Memory B cell (primary cell): ENCODE data around the gene TNFSF10.
"Not testable (repeated sequence)": the region's sequence is repeated elsewhere in the genome, so short reads cannot be mapped to it uniquely, and the experiment has no call there.

Experiments used
- ATAC-seq: fragments of 150-1000 bp; cut with Tn5 transposase; 2 replicates; pipeline ENCODE4 v1.10.0; 2021; ENCODE audit warnings: low read depth, mild to moderate bottlenecking, moderate library complexity
- DNase-seq, 2 donors: peaks; one replicate each; pipeline ENCODE4 v3.0.0; 2022; ENCODE audit warnings: low spot score in 2 of 2
- H3K27ac Mint-ChIP-seq: one replicate; pipeline ENCODE4 v1.8.0; 2022; ENCODE audit warnings: mild to moderate bottlenecking, moderate library complexity, mixed read lengths
- H3K27me3 Mint-ChIP-seq: one replicate; pipeline ENCODE4 v1.8.0; 2022; ENCODE audit warnings: mixed read lengths
- H3K36me3 Mint-ChIP-seq: one replicate; pipeline ENCODE4 v1.8.0; 2022; ENCODE audit warnings: mild to moderate bottlenecking, mixed read lengths
- H3K4me1 Mint-ChIP-seq: one replicate; pipeline ENCODE4 v1.8.0; 2022; ENCODE audit warnings: mixed read lengths
- H3K4me3 Mint-ChIP-seq: one replicate; pipeline ENCODE4 v1.8.0; 2022; ENCODE audit warnings: mild to moderate bottlenecking, moderate library complexity, mixed read lengths
- H3K9me3 Mint-ChIP-seq: one replicate; pipeline ENCODE4 v1.8.0; 2022; ENCODE audit warnings: mixed read lengths

Gene TNFSF10

DNA sequence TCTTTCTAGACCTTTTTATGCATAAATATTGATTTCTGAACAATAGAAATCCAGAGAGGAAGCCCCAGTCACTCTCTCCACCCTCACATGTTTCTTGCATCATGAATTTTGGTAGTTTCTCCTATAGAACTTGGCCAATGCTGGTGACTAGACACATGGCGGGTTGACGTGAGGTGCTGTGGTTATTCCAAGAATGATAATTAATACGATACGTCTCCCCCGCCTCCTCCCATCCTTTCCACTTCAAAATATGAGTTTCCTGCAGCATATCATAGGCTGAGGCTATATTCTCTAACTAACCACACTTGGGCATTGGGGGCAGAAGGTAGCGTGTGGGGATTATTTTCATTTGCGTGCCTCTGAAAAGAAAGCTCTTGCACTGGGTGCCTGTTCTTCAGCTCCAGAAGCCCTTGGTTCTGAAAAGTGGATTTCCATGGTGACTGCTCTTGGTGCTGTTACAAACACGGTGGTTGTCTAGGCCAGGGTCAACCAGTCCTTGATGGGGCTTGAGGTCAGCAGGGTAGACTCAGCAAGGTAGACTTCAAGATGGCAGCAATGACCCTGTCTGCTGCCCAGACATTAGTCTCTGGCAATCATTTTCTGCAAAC lies 5.3 kb downstream of the TNFSF10 start:
- ATAC-seq, result no peak
- H3K36me3 Mint-ChIP-seq, result peaks cover 26% of the 10 kb centered on the region
- no peaks in the 10 kb centered on the region for H3K27me3 Mint-ChIP-seq
- peaks cover 49% of the 10 kb centered on the region for H3K4me1 Mint-ChIP-seq
- H3K9me3 Mint-ChIP-seq, result no peaks in the 10 kb centered on the region
- no peak overlapping the region for H3K4me3 Mint-ChIP-seq
- no peak for DNase-seq
- no peak overlapping the region for H3K27ac Mint-ChIP-seq

DNA sequence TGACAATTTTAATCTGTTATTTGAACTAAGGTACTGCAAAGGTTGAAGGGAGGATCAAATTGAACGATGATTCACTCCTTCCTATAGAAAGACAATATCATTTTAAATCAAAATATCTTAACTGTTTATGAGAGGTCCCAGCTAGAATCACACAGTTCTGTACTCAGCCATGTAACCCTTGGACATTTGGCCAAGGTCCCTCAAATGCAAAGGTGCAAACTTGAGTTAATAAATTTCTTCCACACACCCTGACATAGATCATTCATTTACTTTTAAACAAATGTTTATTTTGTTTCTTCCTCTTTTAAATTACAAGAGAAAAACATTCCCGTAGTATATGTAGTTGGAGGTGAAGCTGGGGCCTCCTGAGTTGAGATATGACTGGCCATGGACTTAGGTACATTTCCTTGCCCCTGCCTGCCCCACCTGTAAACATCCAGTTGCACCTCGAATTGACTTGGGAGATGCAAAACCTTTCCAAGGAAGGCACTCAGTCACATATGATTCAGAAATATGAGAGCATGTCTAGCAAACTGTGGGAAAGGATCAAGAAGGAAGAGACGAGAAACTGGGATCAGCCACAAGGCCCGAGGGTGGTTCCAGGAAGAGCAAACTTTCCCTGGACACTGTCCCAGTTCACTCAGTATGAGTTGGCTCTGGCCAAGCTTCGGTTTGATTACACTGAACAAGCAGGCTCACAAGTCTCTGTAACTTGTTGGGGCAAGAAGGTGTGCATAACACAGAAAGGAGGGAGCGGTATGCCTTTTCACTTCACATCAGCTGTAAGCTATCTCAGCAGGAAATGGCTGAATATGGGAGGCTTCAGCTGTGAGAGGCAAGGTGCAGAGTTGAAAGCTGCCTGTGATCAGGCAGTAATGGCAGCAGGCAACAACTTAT lies 6.7 kb downstream of the TNFSF10 start:
- H3K4me1 Mint-ChIP-seq, result peaks cover 56% of the 10 kb centered on the region
- no peaks in the 10 kb centered on the region for H3K9me3 Mint-ChIP-seq
- peaks cover 35% of the 10 kb centered on the region for H3K36me3 Mint-ChIP-seq
- peak overlapping the region; percentile 12 for H3K4me3 Mint-ChIP-seq
- H3K27ac Mint-ChIP-seq, result peak overlapping the region; percentile 54
- DNase-seq (no peak), ATAC-seq (no peak)
- H3K27me3 Mint-ChIP-seq, result no peaks in the 10 kb centered on the region

DNA sequence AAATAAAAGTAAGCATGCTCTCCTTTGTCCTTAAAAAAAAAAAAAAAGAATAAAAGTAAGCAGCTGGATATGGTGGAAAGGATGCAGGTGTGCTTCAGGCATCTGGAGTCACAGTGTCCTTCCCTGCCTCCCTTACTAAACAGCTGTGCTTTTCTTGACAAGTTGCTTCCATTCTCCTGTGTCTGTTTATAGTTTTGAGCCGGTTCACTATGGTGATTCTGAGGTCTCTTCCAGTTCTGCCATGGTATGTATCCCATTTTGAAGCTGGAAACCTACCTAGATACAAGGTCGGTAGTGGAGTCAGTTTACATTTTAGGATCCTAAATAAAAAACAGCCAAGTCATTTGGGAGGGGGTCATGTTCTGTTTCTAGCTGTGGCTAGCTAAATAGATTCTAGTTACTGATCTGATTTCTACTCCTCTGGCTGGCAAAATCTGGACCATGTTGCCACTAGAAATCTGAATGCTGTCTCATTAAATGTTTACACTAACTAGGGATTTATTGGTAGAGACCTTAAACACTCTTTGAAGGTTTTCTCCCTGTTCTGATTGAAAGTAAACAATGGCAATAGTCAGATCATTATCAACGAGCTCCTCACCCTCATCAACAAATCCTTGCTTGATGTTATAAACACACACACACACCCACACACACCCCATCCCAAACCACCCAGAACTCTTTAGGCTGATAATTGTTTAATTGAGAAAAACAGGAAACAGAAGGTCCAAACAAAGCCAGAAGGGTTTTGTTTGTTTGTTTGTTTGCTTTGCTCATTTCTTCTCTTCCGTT lies 7.9 kb downstream of the TNFSF10 start:
- no peaks in the 10 kb centered on the region for H3K27me3 Mint-ChIP-seq
- no peak for ATAC-seq
- peaks cover 47% of the 10 kb centered on the region for H3K4me1 Mint-ChIP-seq
- H3K9me3 Mint-ChIP-seq, result peaks cover 4% of the 10 kb centered on the region
- H3K27ac Mint-ChIP-seq, result peak overlapping the region; percentile 60
- H3K36me3 Mint-ChIP-seq, result peaks cover 45% of the 10 kb centered on the region
- no peak for DNase-seq
- no peak overlapping the region for H3K4me3 Mint-ChIP-seq

DNA sequence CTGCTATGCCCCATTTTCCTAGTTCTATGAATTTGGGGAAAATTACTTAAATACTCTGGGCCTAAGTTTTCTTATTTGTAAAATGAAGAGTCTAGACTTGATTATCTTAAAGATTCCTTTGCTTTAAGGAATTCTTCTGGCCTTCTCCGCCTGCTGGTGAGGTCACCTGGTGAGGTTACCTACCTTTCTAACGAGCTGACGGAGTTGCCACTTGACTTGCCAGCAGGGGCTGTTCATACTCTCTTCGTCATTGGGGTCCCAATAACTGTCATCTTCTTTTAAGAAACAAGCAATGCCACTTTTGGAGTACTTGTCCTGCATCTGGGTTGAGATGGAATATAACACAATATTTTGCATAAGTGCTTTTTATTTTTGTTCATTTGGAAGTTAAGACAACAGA lies 8.6 kb downstream of the TNFSF10 start:
- no peak overlapping the region for H3K4me3 Mint-ChIP-seq
- H3K9me3 Mint-ChIP-seq, result peaks cover 4% of the 10 kb centered on the region
- no peak for DNase-seq
- H3K4me1 Mint-ChIP-seq, result peaks cover 42% of the 10 kb centered on the region
- H3K36me3 Mint-ChIP-seq, result peaks cover 45% of the 10 kb centered on the region
- no peak for ATAC-seq
- H3K27me3 Mint-ChIP-seq, result no peaks in the 10 kb centered on the region
- H3K27ac Mint-ChIP-seq, result peak overlapping the region; percentile 76

DNA sequence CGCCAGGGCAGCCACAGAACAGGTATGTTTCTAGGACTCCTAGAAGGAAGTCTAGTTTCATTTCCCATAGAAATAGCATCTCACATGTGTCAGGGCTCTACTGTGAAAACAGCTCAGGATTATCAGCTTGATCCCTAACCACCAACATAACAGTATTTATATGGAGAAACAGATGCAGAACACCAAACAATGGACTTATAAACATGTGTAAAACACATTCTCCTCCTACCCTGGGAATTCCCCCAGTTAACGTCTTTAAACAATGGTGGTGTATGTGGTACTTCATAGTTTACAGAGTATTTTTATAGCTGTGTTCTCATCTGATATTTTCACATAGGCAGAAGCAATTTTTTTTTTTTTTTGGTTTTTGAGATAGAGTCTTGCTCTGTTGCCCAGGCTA lies 9.7 kb downstream of the TNFSF10 start:
- H3K4me3 Mint-ChIP-seq, result no peak overlapping the region
- peaks cover 4% of the 10 kb centered on the region for H3K9me3 Mint-ChIP-seq
- peaks cover 40% of the 10 kb centered on the region for H3K4me1 Mint-ChIP-seq
- H3K27me3 Mint-ChIP-seq, result no peaks in the 10 kb centered on the region
- DNase-seq (no peak), ATAC-seq (peak; percentile 34)
- H3K27ac Mint-ChIP-seq, result peak overlapping the region; percentile 76
- H3K36me3 Mint-ChIP-seq, result peaks cover 53% of the 10 kb centered on the region

DNA sequence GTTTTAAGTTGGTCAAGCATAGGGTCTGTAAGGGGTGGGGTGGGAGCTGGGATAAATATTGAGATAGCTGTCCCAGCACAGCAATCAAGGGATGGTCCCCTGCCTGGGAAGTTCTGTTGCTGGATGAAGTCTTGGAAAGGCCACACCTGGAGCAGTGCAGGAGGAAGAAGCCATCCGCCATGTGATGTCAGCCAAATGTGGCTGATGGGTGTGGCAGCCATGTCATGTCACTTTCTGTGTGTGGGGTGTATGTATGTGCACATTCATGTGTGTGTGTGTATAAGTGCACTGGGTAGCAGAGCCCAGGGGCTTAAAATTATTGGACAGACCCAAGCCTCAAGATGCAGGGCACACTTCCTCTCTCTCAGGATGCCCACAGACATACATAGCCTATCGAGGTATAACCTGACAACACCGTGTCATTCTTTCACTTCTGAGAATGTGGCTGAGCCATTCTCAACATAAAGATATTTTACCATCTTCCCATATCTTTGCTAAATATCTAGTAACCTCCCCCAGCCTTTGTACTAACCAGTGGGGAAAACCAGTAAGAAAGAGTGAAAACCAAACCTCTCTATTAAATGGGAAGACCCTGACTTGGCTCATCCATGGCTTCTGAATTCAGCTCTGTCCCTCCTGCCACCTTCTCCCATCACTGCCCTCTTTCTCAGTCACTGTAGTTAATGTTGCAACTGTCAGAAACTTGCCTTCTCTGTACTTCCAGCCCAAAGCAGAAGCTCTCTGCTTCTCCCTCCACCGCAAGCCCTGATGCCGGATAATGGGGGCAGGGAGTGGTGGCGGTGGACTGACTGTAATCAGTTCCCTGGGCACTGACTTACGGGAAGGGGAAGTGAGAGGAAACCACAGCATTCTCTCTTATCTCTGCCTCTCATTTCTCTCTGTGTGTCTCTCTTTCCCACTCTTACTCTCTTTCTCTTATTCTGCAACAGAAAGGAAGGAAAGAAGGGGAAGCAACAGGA lies 11.2 kb downstream of the TNFSF10 start:
- ATAC-seq, result peak; percentile 88
- peak overlapping the region; percentile 55 for H3K4me3 Mint-ChIP-seq
- no peaks in the 10 kb centered on the region for H3K27me3 Mint-ChIP-seq
- H3K9me3 Mint-ChIP-seq, result peaks cover 4% of the 10 kb centered on the region
- H3K4me1 Mint-ChIP-seq, result peaks cover 31% of the 10 kb centered on the region
- peak overlapping the region; percentile 10 for H3K27ac Mint-ChIP-seq
- no peak for DNase-seq
- peaks cover 55% of the 10 kb centered on the region for H3K36me3 Mint-ChIP-seq

DNA sequence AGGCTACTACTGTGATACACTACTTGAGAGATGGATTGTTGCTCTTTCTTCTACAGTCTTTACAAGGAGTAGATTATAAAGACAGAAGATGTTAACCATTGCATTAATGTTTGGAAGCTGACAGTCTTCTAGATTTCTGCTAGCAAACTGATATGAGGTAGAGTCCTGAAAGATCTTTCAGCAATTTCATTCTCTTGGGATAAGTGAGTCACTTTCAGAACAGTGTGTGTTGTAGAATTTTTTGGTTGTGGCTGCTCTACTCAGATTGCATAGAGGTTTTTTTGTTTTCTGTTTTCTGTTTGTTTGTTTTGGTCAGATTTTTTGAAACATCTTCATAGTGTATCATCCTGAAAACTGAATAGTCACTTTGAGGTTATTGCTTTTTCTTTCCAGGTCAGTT lies 17.1 kb downstream of the TNFSF10 start:
- Mint-ChIP-seq H3K27me3 (no peaks in the 10 kb centered on the region), H3K4me1 (peaks cover 4% of the 10 kb centered on the region), H3K27ac (no peak overlapping the region), H3K4me3 (no peak overlapping the region), H3K36me3 (peaks cover 39% of the 10 kb centered on the region), H3K9me3 (peaks cover 8% of the 10 kb centered on the region)
- no peak for ATAC-seq
- DNase-seq, result no peak

DNA sequence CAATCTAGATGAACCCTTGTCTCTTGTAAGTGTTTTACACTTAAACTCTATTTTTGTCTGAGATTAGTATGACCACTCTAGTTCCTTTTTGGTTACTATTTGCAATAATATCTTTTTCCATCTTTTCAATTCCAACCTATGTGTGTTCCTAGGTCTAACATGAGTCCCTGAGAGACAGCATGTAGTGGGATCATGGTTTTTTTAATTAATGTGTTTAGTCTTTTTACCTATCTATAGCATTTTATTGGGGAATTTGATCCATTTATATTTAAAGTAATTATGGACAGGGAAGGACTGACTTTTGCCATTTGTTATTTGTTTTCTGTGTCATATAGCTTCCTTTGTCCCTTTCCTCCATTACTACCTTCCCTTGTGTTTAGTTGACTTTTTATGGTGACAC lies 21.7 kb downstream of the TNFSF10 start:
- peaks cover 14% of the 10 kb centered on the region for H3K36me3 Mint-ChIP-seq
- H3K4me1 Mint-ChIP-seq, result no peaks in the 10 kb centered on the region
- no peak overlapping the region for H3K4me3 Mint-ChIP-seq
- ATAC-seq (no peak), DNase-seq (no peak)
- H3K27me3 Mint-ChIP-seq, result peaks cover 3% of the 10 kb centered on the region
- no peak overlapping the region for H3K27ac Mint-ChIP-seq
- peaks cover 5% of the 10 kb centered on the region for H3K9me3 Mint-ChIP-seq

DNA sequence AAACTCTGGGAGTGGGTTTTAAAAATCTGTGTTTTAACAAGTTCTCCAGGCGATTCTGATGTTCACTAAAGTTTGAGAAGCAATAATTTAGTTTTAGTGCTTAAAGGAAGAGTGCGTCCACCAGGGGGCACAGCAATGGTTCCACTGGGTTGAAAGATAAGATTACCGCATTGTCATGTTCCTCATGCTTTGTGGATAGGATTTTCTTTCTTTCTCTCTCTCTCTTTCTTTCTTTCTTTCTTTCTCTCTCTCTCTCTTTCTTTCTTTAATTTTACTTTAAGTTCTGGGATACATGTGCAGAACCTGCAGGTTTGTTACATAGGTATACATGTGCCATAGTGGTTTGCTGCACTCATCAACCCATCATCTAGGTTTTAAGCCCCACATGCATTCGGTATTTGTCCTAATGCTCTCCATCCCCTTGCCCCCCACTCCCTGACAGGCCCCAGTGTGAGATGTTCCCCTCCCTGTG lies 33.0 kb downstream of the TNFSF10 start:
- not testable (repeated sequence) for H3K27ac Mint-ChIP-seq, H3K9me3 Mint-ChIP-seq, H3K36me3 Mint-ChIP-seq, H3K27me3 Mint-ChIP-seq, H3K4me1 Mint-ChIP-seq, H3K4me3 Mint-ChIP-seq
- DNase-seq (peak; percentile 60 to 63), ATAC-seq (peak; percentile 75)

DNA sequence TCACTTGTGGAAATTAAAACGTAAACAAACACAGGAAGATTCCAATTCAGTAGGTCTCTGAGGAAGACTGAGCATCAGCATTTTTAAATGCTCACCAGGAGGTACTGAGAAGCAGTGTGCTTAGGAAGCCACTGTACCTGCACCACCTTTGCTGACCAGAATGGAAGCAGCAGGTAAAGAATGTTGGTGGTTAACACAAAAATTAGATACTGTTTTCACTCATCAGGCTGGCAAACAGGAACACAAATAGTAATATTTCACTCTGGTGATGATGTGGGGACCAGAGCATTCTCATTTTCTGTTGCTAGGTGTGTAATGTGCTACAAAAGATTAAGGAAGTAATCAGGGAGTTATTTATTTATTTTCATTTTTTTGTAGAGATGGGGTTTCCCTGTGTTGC lies 45.1 kb downstream of the TNFSF10 start:
- no peak overlapping the region for H3K27ac Mint-ChIP-seq
- no peaks in the 10 kb centered on the region for H3K27me3 Mint-ChIP-seq
- no peaks in the 10 kb centered on the region for H3K9me3 Mint-ChIP-seq
- peaks cover 9% of the 10 kb centered on the region for H3K4me1 Mint-ChIP-seq
- ATAC-seq (no peak), DNase-seq (no peak)
- H3K36me3 Mint-ChIP-seq, result no peaks in the 10 kb centered on the region
- no peak overlapping the region for H3K4me3 Mint-ChIP-seq

DNA sequence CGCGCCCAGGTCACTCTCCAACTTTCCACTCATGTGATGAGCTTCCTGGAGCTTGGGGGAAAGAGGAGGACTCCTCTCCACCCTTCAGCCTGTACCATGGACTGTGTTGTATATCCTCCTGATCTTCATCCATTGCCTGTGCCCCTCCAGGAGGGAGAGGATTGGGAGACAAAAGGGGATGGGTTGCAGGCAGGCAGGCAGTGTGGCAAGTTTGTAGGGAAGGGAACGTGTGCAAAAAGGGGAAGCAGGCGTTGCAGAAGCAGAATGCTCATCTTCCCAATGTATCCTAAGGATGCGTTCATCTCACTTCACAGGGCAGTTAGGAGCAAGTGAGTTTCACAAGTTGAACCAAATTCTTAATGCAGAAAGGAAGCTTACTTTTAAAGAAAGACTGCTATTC lies 46.9 kb downstream of the TNFSF10 start:
- Mint-ChIP-seq H3K9me3 (peaks cover 2% of the 10 kb centered on the region), H3K36me3 (no peaks in the 10 kb centered on the region), H3K27me3 (no peaks in the 10 kb centered on the region), H3K4me3 (peak overlapping the region; percentile 59), H3K4me1 (peaks cover 9% of the 10 kb centered on the region), H3K27ac (no peak overlapping the region)
- ATAC-seq, result no peak
- no peak for DNase-seq

DNA sequence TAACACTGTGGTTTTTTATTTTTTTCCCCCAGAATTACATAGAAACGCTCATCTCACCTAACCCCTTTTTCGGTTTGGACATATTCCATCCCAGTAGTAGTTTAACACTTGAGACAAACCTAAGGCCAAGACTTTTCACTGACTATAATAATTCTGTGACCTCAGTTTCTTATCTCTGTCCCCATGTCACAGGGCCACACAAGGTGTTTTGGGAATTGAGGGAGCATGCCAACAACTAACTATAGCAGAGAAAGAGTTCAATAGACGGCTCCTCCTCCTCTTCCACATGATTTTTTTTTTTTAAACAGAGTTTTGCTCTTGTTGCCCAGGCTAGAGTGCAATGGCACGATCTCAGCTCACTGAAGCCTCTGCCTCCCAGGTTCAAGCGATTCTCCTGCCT lies 47.5 kb downstream of the TNFSF10 start:
- ATAC-seq (no peak), DNase-seq (no peak)
- H3K27me3 Mint-ChIP-seq, result peaks cover 3% of the 10 kb centered on the region
- H3K9me3 Mint-ChIP-seq, result peaks cover 3% of the 10 kb centered on the region
- no peaks in the 10 kb centered on the region for H3K36me3 Mint-ChIP-seq
- H3K4me1 Mint-ChIP-seq, result peaks cover 9% of the 10 kb centered on the region
- no peak overlapping the region for H3K27ac Mint-ChIP-seq
- no peak overlapping the region for H3K4me3 Mint-ChIP-seq

DNA sequence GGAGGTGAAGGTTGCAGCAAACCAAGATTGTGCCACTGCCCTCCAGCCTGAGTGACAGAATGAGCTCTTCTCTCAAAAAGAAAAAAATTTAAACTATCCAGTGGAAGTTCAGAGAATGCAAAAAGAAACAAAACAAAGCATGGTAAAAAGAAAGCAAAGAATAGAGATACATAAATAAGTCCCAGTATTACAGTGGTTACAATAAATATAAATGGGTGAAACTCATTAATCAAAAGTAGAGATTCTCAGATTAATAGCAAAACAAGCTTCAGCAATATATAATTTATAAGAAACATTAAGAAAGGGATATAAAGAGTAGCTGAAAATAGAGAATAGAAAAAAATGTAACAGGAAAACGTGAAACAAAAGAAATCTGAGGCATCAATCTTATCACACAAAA lies 51.3 kb downstream of the TNFSF10 start:
- Mint-ChIP-seq H3K27me3 (peaks cover 9% of the 10 kb centered on the region), H3K9me3 (peaks cover 3% of the 10 kb centered on the region), H3K4me3 (no peak overlapping the region), H3K4me1 (peaks cover 3% of the 10 kb centered on the region), H3K36me3 (no peaks in the 10 kb centered on the region), H3K27ac (no peak overlapping the region)
- ATAC-seq (no peak), DNase-seq (no peak)
